HepG2 (cell line): ENCODE results near the gene AGPAT2. TPM values are rescaled to one million over a fixed set of nuclear protein-coding genes. Genes with fewer than 3 reads are reported as not detected.

ENCODE experiments used
- ATAC-seq: fragments of 200-7000 bp; cut with Tn5 transposase; 3 replicates; pipeline ENCODE4 v1.9.1; 2020; ENCODE audit warnings: mild to moderate bottlenecking, moderate library complexity
- BruUV-seq: library from RNA; stranded (reverse); fragments of 400-500 nt; replicated peaks from 2 replicates; lab custom pipeline; 2021; lab: Mats Ljungman, UMichigan
- CTCF ChIA-PET: fragments of 300-600 bp; formaldehyde crosslinking; extraction: SDS; loops from one replicate; lab custom pipeline; 2021; ENCODE audit warnings: low total read pairs, inconsistent platforms, low intra/inter-chr PET ratio; lab: Yijun Ruan, JAX
- POLR2A ChIA-PET: fragments of 350-600 bp; sonication (Branson Sonifier 250); formaldehyde crosslinking; loops from one replicate; lab custom pipeline; 2020; ENCODE audit warnings: antibody characterized with exemption, inconsistent platforms; lab: Yijun Ruan, JAX
- DNase-seq: peaks from one replicate; pipeline ENCODE4 v3.0.0-alpha.2; 2015; ENCODE audit warnings: low spot score
- FAIRE-seq: peaks from 3 replicates; lab custom pipeline; 2011; peaks lifted over from hg19 to GRCh38; lab: Jason Lieb, UNC
- H2AFZ ChIP-seq: one replicate; pipeline ENCODE4 v1.6.1; 2011; ENCODE audit warnings: low read length, inconsistent platforms
- H3K27ac ChIP-seq: fragments of 300-600 bp; 3 replicates; pipeline ENCODE4 v1.8.0; 2011; ENCODE audit warnings: mixed run types, mild to moderate bottlenecking, mixed read lengths, low read length, inconsistent platforms; ENCODE audit not compliant: insufficient read depth; ENCODE audit errors: extremely low read length
- H3K27me3 ChIP-seq, 2 experiments: fragments of 200-600 bp in 1 of 2; 2 replicates in 1 of 2; 3 replicates in 1 of 2; pipeline versions ENCODE4 v1.6.0 to v1.8.0; 2011; ENCODE audit warnings: low read length in 2 of 2, mild to moderate bottlenecking in 2 of 2, moderate library complexity in 2 of 2, inconsistent platforms in 1 of 2; ENCODE audit not compliant: insufficient read depth in 2 of 2, control insufficient read depth in 1 of 2
- H3K36me3 ChIP-seq, 2 experiments: fragments of 200-600 bp in 1 of 2; replicated peaks in 1 of 2; 2 replicates in 1 of 2; 3 replicates in 1 of 2; pipeline versions ENCODE4 v1.5.1 to v1.8.0; 2011; ENCODE audit warnings: low read length in 2 of 2, inconsistent platforms in 1 of 2; ENCODE audit not compliant: insufficient read depth in 2 of 2, control insufficient read depth in 1 of 2
- H3K4me1 ChIP-seq: 2 replicates; pipeline ENCODE4 v1.5.1; 2012; ENCODE audit warnings: low read length, inconsistent platforms; ENCODE audit not compliant: insufficient read depth
- H3K4me2 ChIP-seq: 2 replicates; pipeline ENCODE4 v1.6.0; 2011; ENCODE audit warnings: low read depth, low read length, inconsistent platforms
- H3K4me3 ChIP-seq, 3 experiments: fragments of 200-600 bp in 1 of 3; sonication (generic), shearing (Covaris generic) in 1 of 3; replicated peaks in 1 of 3; 2 replicates each; pipeline ENCODE4 v1.5.1; 2011 to 2016; ENCODE audit warnings: low read length in 3 of 3, inconsistent platforms in 2 of 3, low read depth in 2 of 3, mild to moderate bottlenecking in 2 of 3, control low read depth in 1 of 3, mixed read lengths in 1 of 3; ENCODE audit not compliant: insufficient read depth in 1 of 3
- H3K79me2 ChIP-seq: one replicate; pipeline ENCODE4 v1.6.1; 2011; ENCODE audit warnings: low read length, inconsistent platforms; ENCODE audit not compliant: insufficient read depth
- H3K9ac ChIP-seq: 2 replicates; pipeline ENCODE4 v1.6.0; 2011; ENCODE audit warnings: mild to moderate bottlenecking, low read depth, low read length, inconsistent platforms; ENCODE audit not compliant: insufficient read depth
- H3K9me3 ChIP-seq: 2 replicates; pipeline ENCODE4 v1.5.1; 2012; ENCODE audit warnings: mild to moderate bottlenecking, low read length
- H4K20me1 ChIP-seq: 2 replicates; pipeline ENCODE4 v1.6.0; 2011; ENCODE audit warnings: inconsistent platforms, mild to moderate bottlenecking, low read length, moderate library complexity; ENCODE audit not compliant: insufficient read depth
- CREB3 ChIP-seq: sonication (generic); formaldehyde crosslinking; IDR thresholded peaks from 2 replicates; pipeline ENCODE4 v1.5.0; 2020; ENCODE audit warnings: missing genetic modification reagents
- PCBP1 ChIP-seq: fragments of 200-400 bp; formaldehyde crosslinking; IDR thresholded peaks from 2 replicates; pipeline ENCODE4 v1.6.1; 2017; ENCODE audit warnings: mild to moderate bottlenecking, low read depth, low read length, borderline replicate concordance
- POLR2G ChIP-seq: fragments of 200-400 bp; formaldehyde crosslinking; IDR thresholded peaks from 2 replicates; pipeline ENCODE4 v1.6.1; 2018; ENCODE audit warnings: mild to moderate bottlenecking, low read depth, low read length, moderate library complexity
- ZBTB26 ChIP-seq: IDR thresholded peaks from 2 replicates; pipeline ENCODE4 v1.6.1; 2016; ENCODE audit warnings: missing compliant biosample characterization, missing genetic modification reagents, borderline replicate concordance
- WGBS: methylation state at CpG from one replicate; pipeline ENCODE4 v1.1.6; 2017; ENCODE audit warnings: low lambda C conversion rate; 5-methylcytosine and 5-hydroxymethylcytosine counted together
- in situ Hi-C: cut with HindIII; loops from 2 replicates; pipeline ENCODE4 v1.10.0; 2017; ENCODE audit warnings: low pct_unique_long_range_greater_than_20kb; ENCODE audit not compliant: extremely low pct_ligation_motif_present
- intact Hi-C: fragments of 100-400 bp; cut with micrococcal nuclease; formaldehyde crosslinking; loops from one replicate; pipeline ENCODE4 v1.10.0; 2022; ENCODE audit not compliant: unreplicated experiment
- polyA plus RNA-seq, 8 experiments: library from polyadenylated mRNA; depleted of rRNA in 3 of 8; stranded (reverse) in 7 of 8; unstranded in 1 of 8; fragments of >200 nt; fragmentation: Illumina TruSeq in 4 of 8; extraction: Trizol in 4 of 8; gene quantifications; 2 replicates each; pipeline versions ENCODE4 v1.2.1 to v1.2.3, GENCODE V29; 2011 to 2016; ENCODE audit warnings: low read depth in 4 of 8, missing spikeins in 1 of 8, mixed read lengths in 1 of 8; ENCODE audit not compliant: insufficient read depth in 1 of 8
- total RNA-seq, 5 experiments: library from RNA; depleted of rRNA; stranded (reverse); fragments of >200 nt; fragmentation: Illumina TruSeq; extraction: Trizol; gene quantifications; 2 replicates each; pipeline ENCODE4 v1.2.3, GENCODE V29; 2016; ENCODE audit warnings: low read depth in 1 of 5

AGPAT2 gene
- total and polyA plus RNA-seq, 2 of the 13 experiments (the other 11 are each of a cell fraction or from before 2014, with no cell fraction given): 3.9 to 25.8 TPM

DNA sequence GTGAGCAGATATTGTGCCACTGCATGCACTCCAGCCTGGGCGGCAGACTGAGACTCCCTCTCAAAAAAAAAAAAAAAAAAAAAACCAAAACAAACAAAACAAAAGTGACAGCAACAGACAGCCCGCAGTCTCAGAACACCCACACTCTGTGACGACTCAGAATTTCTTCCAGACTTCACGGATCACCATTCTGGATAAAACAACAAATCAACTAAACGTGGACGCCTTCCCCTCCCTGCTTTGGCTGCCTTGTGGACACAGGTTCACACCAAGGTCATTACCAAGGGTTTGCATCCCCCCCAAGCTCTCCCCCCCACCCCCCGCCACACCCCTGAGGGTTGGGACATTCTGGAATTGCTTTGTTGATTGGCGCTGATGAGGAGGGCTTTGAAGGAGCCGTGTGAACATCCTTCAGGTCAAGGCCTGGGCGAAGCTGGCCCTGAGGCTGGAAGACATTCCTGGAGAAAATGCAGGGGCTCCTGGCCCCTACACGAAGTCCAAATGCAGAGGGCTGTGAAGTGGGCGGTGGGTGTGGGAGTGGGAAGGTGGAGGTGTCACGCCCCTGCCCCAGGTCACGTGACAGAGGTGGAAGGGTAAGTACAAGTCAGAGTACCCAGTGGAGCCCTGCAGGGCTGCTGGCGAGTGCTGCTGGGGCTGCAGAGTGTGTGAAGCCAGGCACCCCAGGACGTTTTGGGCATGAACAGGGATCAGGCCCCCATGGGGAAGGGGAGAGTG is 45.4 kb upstream of the AGPAT2 start:
- intact Hi-C loops: no loop called here
- H2AFZ ChIP-seq: no peak overlapping the region
- H3K4me1 ChIP-seq: peaks cover 25% of the 10 kb centered on the region
- no peaks in the 10 kb centered on the region for H3K36me3 ChIP-seq
- H3K4me2 ChIP-seq: no peak overlapping the region
- no peak for ATAC-seq
- no peaks in the 10 kb centered on the region for H3K9me3 ChIP-seq
- H3K27me3 ChIP-seq: peaks cover 0 to 22% of the 10 kb centered on the region in 2 experiments; a peak in 3 of 5 replicates
- CTCF ChIA-PET: no interaction called here
- no peak overlapping the region for H3K27ac ChIP-seq
- POLR2A ChIA-PET: no interaction called here
- no TSS peak for BruUV-seq
- peaks cover 2% of the 10 kb centered on the region for H4K20me1 ChIP-seq
- H3K79me2 ChIP-seq: peaks cover 11% of the 10 kb centered on the region
- H3K9ac ChIP-seq: no peak overlapping the region
- 0 out of 2 replicates have a peak, but pooled peaks have one; percentile 28 for TF ChIP-seq POLR2G
- no peak for TF ChIP-seq CREB3
- TF ChIP-seq, all 625 proteins: peak for 1
- in situ Hi-C loops: no loop called here
- H3K4me3 ChIP-seq: no peak overlapping the region
- FAIRE-seq: no peak
- 78% methylated on average over 15 of the region's 16 CpGs for WGBS
- DNase-seq: no peak

- no peak for FAIRE-seq
- Histone ChIP-seq H3K4me2 (peak overlapping the region; percentile 97), H3K36me3 (peaks cover 7 to 11% of the 10 kb centered on the region in 2 experiments; a peak in 4 of 5 replicates), H3K27ac (no peak overlapping the region), H2AFZ (no peak overlapping the region), H3K9ac (no peak overlapping the region), H3K9me3 (no peaks in the 10 kb centered on the region), H3K79me2 (peaks cover 31% of the 10 kb centered on the region), H3K4me1 (peaks cover 47% of the 10 kb centered on the region)
- DNase-seq: no peak
- intact Hi-C loops: no loop called here
- POLR2A ChIA-PET: interaction anchor here (0.9 to 3.6 kb wide), 5 partner anchors 14 to 103 kb away, joined by 3 to 30 read pairs (median 5); partner anchors contain the start of genes LCN10 and LCN8
- CTCF ChIA-PET: no interaction called here
- ATAC-seq: no peak
- 100% methylated on average over 2 of the region's 8 CpGs for WGBS
- TF ChIP-seq ZBTB26 (CRISPR knock-in tag) (0 out of 2 replicates have a peak, but pooled peaks have one; percentile 1), PCBP1 (no peak)
- TF ChIP-seq, all 625 proteins: peak for 1
- in situ Hi-C loops: no loop called here
- no TSS peak for BruUV-seq
- H4K20me1 ChIP-seq: peaks cover 28% of the 10 kb centered on the region
- H3K27me3 ChIP-seq: peaks cover 0 to 8% of the 10 kb centered on the region in 2 experiments; a peak in 3 of 5 replicates
- H3K4me3 ChIP-seq: no peak overlapping the region; a peak in 1 of 6 replicates
Measured at GRCh38 chr9:136729926-136730325, 42.7 kb upstream of the AGPAT2 start.
